Vagina (tissue), 2 donors: ENCODE data around the gene CERS2. TPM values are rescaled to one million over a fixed set of nuclear protein-coding genes. Genes with fewer than 3 reads are reported as not detected.

Experiments used
- DNase-seq, 2 donors: peaks; one replicate each; pipeline ENCODE4 v3.0.0-alpha.2; 2017; ENCODE audit errors: extremely low spot score in 2 of 2
- H3K27ac ChIP-seq: fragments of 200-600 bp; sonication (generic); one replicate; pipeline ENCODE4 v1.5.1; 2019
- H3K27me3 ChIP-seq: fragments of 200-600 bp; sonication (generic); one replicate; pipeline ENCODE4 v1.5.1; 2019
- H3K36me3 ChIP-seq, 2 donors: fragments of 200-600 bp; sonication (generic); one replicate each; pipeline ENCODE4 v1.5.1; 2017 to 2019
- H3K4me1 ChIP-seq: fragments of 200-600 bp; sonication (generic); one replicate; pipeline ENCODE4 v1.5.1; 2019
- H3K4me3 ChIP-seq, 2 donors: fragments of 200-600 bp; sonication (generic); 1 replicate in 1 of 2; 2 replicates in 1 of 2; pipeline ENCODE4 v1.5.1; 2016 to 2019
- H3K9me3 ChIP-seq: fragments of 200-600 bp; sonication (generic); one replicate; pipeline ENCODE4 v1.5.1; 2019
- CTCF ChIP-seq, 3 experiments: fragments of 450-650 bp in 2 of 3; fragments of 200-600 bp in 1 of 3; sonication (generic) in 1 of 3; IDR thresholded peaks; one replicate each; pipeline ENCODE4 v1.5.1; 2017 to 2019; ENCODE audit warnings: antibody characterized with exemption in 3 of 3, mild to moderate bottlenecking in 2 of 3, moderate library complexity in 2 of 3
- POLR2A ChIP-seq, 2 donors: fragments of 450-650 bp; IDR thresholded peaks; one replicate each; pipeline ENCODE4 v1.6.1; 2017; ENCODE audit warnings: antibody characterized with exemption in 2 of 2, mild to moderate bottlenecking in 2 of 2, moderate library complexity in 2 of 2
- POLR2AphosphoS5 ChIP-seq, 2 donors: sonication (generic); formaldehyde crosslinking; IDR thresholded peaks; one replicate each; pipeline ENCODE4 v1.9.0; 2017; ENCODE audit warnings: antibody characterized with exemption in 2 of 2, mild to moderate bottlenecking in 2 of 2, low read depth in 1 of 2; ENCODE audit not compliant: insufficient read depth in 1 of 2
- intact Hi-C: fragments of 100-400 bp; cut with DNase I; formaldehyde crosslinking; loops from one replicate; pipeline ENCODE4 v1.15.1; 2023
- total RNA-seq: library from RNA; depleted of rRNA; stranded (reverse); fragments of >200 nt; gene quantifications from one replicate; pipeline ENCODE4 v1.2.3, GENCODE V29; 2016

Gene CERS2
- total RNA-seq, 1 donor from 2014 or later: 86.4 TPM

- intact Hi-C loops: no loop called here
- H3K27ac ChIP-seq: no peak overlapping the region
- H3K9me3 ChIP-seq: no peaks in the 10 kb centered on the region
- H3K36me3 ChIP-seq: no peaks in the 10 kb centered on the region
- no peak for DNase-seq
- peaks cover 22% of the 10 kb centered on the region for H3K4me1 ChIP-seq
- no peaks in the 10 kb centered on the region for H3K27me3 ChIP-seq
- H3K4me3 ChIP-seq: no peak overlapping the region
- no peak for TF ChIP-seq POLR2A (IDR thresholded peaks at IDR 0.05)
- no peak for TF ChIP-seq CTCF (IDR thresholded peaks at IDR 0.05)
These were observed 6.7 kb upstream of the CERS2 start for GRCh38 chr1:150981177-150981804.

GRCh38 chr1:150979092-150980056 lies 4.7 kb upstream of the CERS2 start:
- Histone ChIP-seq H3K9me3 (no peaks in the 10 kb centered on the region), H3K36me3 (no peaks in the 10 kb centered on the region), H3K27ac (peak overlapping the region; percentile 64), H3K27me3 (no peaks in the 10 kb centered on the region), H3K4me1 (peaks cover 22% of the 10 kb centered on the region), H3K4me3 (no peak overlapping the region)
- intact Hi-C loops: no loop called here
- TF ChIP-seq POLR2AphosphoS5 (IDR thresholded peaks at IDR 0.05; ENCODE audit: insufficient read depth in 1 of 2, low read depth in 1 of 2) (peak; percentile 61 to 83), CTCF (IDR thresholded peaks at IDR 0.05) (peak; percentile 97 to 99 (median 98)), POLR2A (IDR thresholded peaks at IDR 0.05) (no peak)
- no peak for DNase-seq

GRCh38 chr1:150976879-150977694 lies 2.5 kb upstream of the CERS2 start:
- no peaks in the 10 kb centered on the region for H3K36me3 ChIP-seq
- intact Hi-C loops: no loop called here
- no peak for DNase-seq
- no peaks in the 10 kb centered on the region for H3K27me3 ChIP-seq
- peaks cover 41% of the 10 kb centered on the region for H3K4me1 ChIP-seq
- H3K4me3 ChIP-seq: no peak overlapping the region
- peak overlapping the region; percentile 64 for H3K27ac ChIP-seq
- H3K9me3 ChIP-seq: no peaks in the 10 kb centered on the region
- peak; percentile 73 for TF ChIP-seq POLR2AphosphoS5 (IDR thresholded peaks at IDR 0.05; ENCODE audit: insufficient read depth in 1 of 2, low read depth in 1 of 2)
- no peak for TF ChIP-seq CTCF (IDR thresholded peaks at IDR 0.05)
- peak in 1 of 2 donors; percentile 26 for TF ChIP-seq POLR2A (IDR thresholded peaks at IDR 0.05)

GRCh38 chr1:150976401-150976821 lies 1.8 kb upstream of the CERS2 start:
- Histone ChIP-seq H3K4me1 (peaks cover 47% of the 10 kb centered on the region), H3K9me3 (no peaks in the 10 kb centered on the region), H3K27ac (peak overlapping the region; percentile 64), H3K36me3 (no peaks in the 10 kb centered on the region), H3K27me3 (no peaks in the 10 kb centered on the region), H3K4me3 (no peak overlapping the region)
- no peak for TF ChIP-seq CTCF (IDR thresholded peaks at IDR 0.05)
- TF ChIP-seq POLR2AphosphoS5 (IDR thresholded peaks at IDR 0.05; ENCODE audit: insufficient read depth in 1 of 2, low read depth in 1 of 2): no peak
- TF ChIP-seq POLR2A (IDR thresholded peaks at IDR 0.05): no peak
- DNase-seq: no peak
- intact Hi-C loops: no loop called here
